ENCODE measurements around the gene MYCT1. TPM values are rescaled to one million over a fixed set of nuclear protein-coding genes. Genes with fewer than 3 reads are reported as not detected.

Gene MYCT1
- total RNA-seq, 2 experiments from 2014 or later: not detected

DNA sequence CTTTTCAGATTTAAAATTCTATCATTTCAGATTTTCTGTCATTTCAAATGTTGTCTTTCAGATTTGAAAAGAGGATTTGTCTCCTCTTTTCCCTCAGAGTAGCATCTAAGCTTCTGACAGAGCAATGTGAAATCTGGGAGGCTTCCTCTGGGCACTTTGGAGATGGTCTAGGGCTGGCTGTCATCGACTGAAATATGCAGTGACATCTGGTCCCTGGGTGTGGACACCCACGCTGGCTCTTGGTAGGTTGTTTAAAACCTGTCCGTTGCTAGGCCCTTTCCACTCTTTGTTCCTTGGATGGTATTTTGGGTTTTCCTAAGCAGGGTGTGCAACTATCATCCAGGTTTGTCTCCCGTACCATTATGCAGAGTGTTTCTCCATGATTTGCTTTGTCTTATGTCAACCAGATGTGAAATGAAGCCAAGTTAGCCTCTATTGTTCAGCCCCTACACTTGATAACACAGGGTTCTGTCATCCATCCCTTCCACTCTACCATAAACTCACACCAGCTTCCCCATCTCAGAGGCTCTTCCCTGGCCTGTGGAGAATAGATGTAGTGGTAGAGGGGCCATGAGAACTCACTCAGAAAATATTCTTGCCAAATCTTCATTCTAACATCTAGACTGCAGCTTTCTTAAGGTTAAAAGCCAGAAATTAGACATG, 47.9 kb downstream of the MYCT1 start:
- Mint-ChIP-seq H3K4me1 (no peaks in the 10 kb centered on the region), H3K27me3 (no peaks in the 10 kb centered on the region), H3K4me3 (no peak overlapping the region), H3K36me3 (ENCODE audit: low read depth) (no peaks in the 10 kb centered on the region), H3K27ac (no peak overlapping the region), H3K9me3 (no peaks in the 10 kb centered on the region)
- no peak for DNase-seq
- ChIA-PET CTCF (no interaction called here), POLR2A (no interaction called here)

DNA sequence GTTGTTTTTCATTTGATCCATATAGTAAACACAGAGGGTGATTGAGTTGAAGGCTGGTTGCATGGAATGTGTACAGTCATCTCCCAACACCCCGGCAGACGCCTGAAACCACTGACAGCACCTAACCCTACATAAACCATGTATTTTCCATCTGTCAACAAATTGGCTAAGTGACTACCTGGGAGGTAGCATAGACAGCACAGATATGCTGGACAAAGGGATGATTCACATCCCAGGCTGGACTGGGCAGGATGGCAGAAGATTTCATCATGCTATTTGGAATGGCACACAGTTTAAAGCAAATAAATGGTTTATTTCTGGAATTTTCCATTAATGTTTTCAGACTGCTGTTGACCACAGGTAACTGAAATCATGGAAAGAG, 48.5 kb downstream of the MYCT1 start:
- ChIA-PET POLR2A (no interaction called here), CTCF (no interaction called here)
- no peaks in the 10 kb centered on the region for H3K27me3 Mint-ChIP-seq
- H3K36me3 Mint-ChIP-seq (ENCODE audit: low read depth): no peaks in the 10 kb centered on the region
- no peaks in the 10 kb centered on the region for H3K9me3 Mint-ChIP-seq
- H3K4me1 Mint-ChIP-seq: no peaks in the 10 kb centered on the region
- no peak overlapping the region for H3K27ac Mint-ChIP-seq
- H3K4me3 Mint-ChIP-seq: no peak overlapping the region
- no peak for DNase-seq

DNA sequence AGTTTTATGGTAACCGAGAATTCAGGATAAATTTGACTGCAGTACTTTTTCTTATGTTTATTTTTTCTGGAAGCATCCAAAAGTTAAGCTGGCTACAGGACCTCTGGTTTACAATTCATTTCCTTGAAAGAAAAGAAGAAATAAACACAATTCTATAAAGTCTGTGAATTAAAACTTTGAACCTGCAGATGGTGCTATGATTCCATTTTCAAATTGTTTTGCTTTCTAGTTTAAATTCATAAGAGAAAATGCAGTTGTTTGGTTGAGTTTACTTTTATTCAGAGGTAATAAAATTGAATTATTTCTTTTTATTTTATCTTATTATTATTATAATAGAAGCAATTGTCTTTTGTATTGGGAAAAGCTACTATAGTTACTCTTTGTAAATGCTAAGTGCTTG, 51.1 kb downstream of the MYCT1 start:
- no peaks in the 10 kb centered on the region for H3K36me3 Mint-ChIP-seq (ENCODE audit: low read depth)
- ChIA-PET CTCF (no interaction called here), POLR2A (no interaction called here)
- H3K4me3 Mint-ChIP-seq: no peak overlapping the region
- no peak for DNase-seq
- no peaks in the 10 kb centered on the region for H3K9me3 Mint-ChIP-seq
- H3K4me1 Mint-ChIP-seq: no peaks in the 10 kb centered on the region
- H3K27ac Mint-ChIP-seq: no peak overlapping the region
- no peaks in the 10 kb centered on the region for H3K27me3 Mint-ChIP-seq

DNA sequence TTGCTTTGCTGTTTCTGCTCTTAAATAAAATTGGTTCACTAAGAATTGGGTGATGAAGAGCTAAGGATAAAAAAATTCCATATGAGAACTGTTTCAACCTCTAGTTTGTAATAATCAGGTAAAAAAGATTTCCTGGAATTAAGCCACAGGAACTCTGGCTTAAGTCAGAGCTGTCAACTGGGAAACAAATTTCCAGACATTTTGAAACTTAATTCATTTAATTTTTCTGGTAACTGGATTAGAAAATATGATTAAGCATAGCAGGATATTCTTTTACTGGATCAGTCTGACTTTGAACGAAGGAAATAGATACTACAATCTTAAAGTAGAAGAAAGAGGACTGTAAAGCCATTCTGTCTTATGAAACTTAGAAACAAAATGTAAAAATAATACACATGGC, 51.6 kb downstream of the MYCT1 start:
- ChIA-PET CTCF (no interaction called here), POLR2A (no interaction called here)
- Mint-ChIP-seq H3K4me1 (no peaks in the 10 kb centered on the region), H3K4me3 (no peak overlapping the region), H3K9me3 (no peaks in the 10 kb centered on the region), H3K27ac (no peak overlapping the region), H3K36me3 (ENCODE audit: low read depth) (no peaks in the 10 kb centered on the region), H3K27me3 (no peaks in the 10 kb centered on the region)
- DNase-seq: no peak

- ChIA-PET POLR2A (no interaction called here), CTCF (no interaction called here)
- no peaks in the 10 kb centered on the region for H3K4me1 Mint-ChIP-seq
- no peak within 1 kb of the TSS for H3K27ac Mint-ChIP-seq
- H3K4me3 Mint-ChIP-seq: no peak within 1 kb of the TSS
- no peaks in the 10 kb centered on the region for H3K9me3 Mint-ChIP-seq
- no peaks in the 10 kb centered on the region for H3K27me3 Mint-ChIP-seq
- DNase-seq: no peak
- H3K36me3 Mint-ChIP-seq (ENCODE audit: low read depth): no peaks in the 10 kb centered on the region
These were observed 53.0 kb downstream of the MYCT1 start, which contains the start of gene VIP for GRCh38 chr6:152750694-152751093. Gene VIP, plus strand, starts transcription at chr6:152750797. Its CDS starts 1,381 bp downstream, at chr6:152752178.

GRCh38 chr6:152765331-152765730, 67.6 kb downstream of the MYCT1 start:
- no peaks in the 10 kb centered on the region for H3K36me3 Mint-ChIP-seq (ENCODE audit: low read depth)
- H3K27me3 Mint-ChIP-seq: no peaks in the 10 kb centered on the region
- no peaks in the 10 kb centered on the region for H3K4me1 Mint-ChIP-seq
- no peak overlapping the region for H3K27ac Mint-ChIP-seq
- no peaks in the 10 kb centered on the region for H3K9me3 Mint-ChIP-seq
- ChIA-PET POLR2A (no interaction called here), CTCF (no interaction called here)
- no peak for DNase-seq
- no peak overlapping the region for H3K4me3 Mint-ChIP-seq

GRCh38 chr6:152769159-152769558, 71.5 kb downstream of the MYCT1 start:
- Mint-ChIP-seq H3K4me3 (no peak overlapping the region), H3K27ac (no peak overlapping the region), H3K27me3 (no peaks in the 10 kb centered on the region), H3K36me3 (ENCODE audit: low read depth) (no peaks in the 10 kb centered on the region), H3K4me1 (no peaks in the 10 kb centered on the region), H3K9me3 (no peaks in the 10 kb centered on the region)
- ChIA-PET CTCF (no interaction called here), POLR2A (no interaction called here)
- DNase-seq: no peak

- H3K4me1 Mint-ChIP-seq: no peaks in the 10 kb centered on the region
- no peak for DNase-seq
- H3K27ac Mint-ChIP-seq: no peak overlapping the region
- no peaks in the 10 kb centered on the region for H3K9me3 Mint-ChIP-seq
- CTCF ChIA-PET: no interaction called here
- H3K4me3 Mint-ChIP-seq: no peak overlapping the region
- POLR2A ChIA-PET: no interaction called here
- no peaks in the 10 kb centered on the region for H3K27me3 Mint-ChIP-seq
- no peaks in the 10 kb centered on the region for H3K36me3 Mint-ChIP-seq (ENCODE audit: low read depth)
These were observed 72.3 kb downstream of the MYCT1 start for GRCh38 chr6:152769993-152770392.

DNA sequence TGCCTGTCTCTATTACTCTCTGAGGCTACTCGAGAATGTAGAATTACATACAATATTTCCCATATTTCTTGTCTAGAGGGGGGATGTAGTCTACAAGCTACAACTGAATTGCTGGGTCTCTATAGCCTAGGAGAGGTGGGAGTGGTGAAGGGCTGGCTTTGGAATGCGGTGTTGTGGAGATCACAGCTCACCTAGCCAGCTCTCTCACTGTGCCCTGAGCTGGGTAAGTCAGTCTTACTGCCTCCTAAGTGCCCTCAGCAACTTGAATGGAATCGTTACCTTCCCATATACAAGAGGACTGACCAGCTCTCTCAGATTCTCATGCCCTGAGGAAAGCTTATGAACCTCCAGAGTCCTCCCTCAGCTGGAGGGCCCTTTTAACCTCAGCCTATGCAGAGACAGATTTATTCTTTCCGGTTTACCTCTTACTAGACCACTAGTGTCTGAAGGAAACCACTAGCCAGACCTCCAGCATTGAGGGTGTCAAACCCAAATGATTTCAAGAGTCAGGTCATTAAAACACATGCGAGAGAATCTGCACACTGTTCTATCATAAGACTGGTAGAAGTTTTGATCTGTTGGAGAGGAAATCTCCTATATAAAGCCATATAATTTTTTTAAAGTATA, 73.5 kb downstream of the MYCT1 start:
- CTCF ChIA-PET: no interaction called here
- H3K27me3 Mint-ChIP-seq: no peaks in the 10 kb centered on the region
- no peaks in the 10 kb centered on the region for H3K9me3 Mint-ChIP-seq
- POLR2A ChIA-PET: no interaction called here
- H3K4me3 Mint-ChIP-seq: no peak overlapping the region
- no peaks in the 10 kb centered on the region for H3K4me1 Mint-ChIP-seq
- no peak overlapping the region for H3K27ac Mint-ChIP-seq
- DNase-seq: no peak
- no peaks in the 10 kb centered on the region for H3K36me3 Mint-ChIP-seq (ENCODE audit: low read depth)

Other genes starting within 250 kb of the MYCT1 start
- gene SYNE1, start 60.5 kb upstream of the MYCT1 start, total RNA-seq: 10 to 100 TPM; 85.5 to 86.8 TPM
- not detected for gene VIP, start 52.9 kb downstream of the MYCT1 start, total RNA-seq

Data from activated CD4-positive, alpha-beta memory T cell treated with anti-CD3 and anti-CD28 coated beads, Interleukin-2, amount 10 ng/mL, durations not matched to agents 7 days and 5 days (primary cell).